GM19193 (cell line): ENCODE data around the gene MRPS2.

ENCODE experiments used
- POLR2A ChIP-seq: IDR thresholded peaks from 4 replicates; pipeline ENCODE4 v1.6.1; 2011; ENCODE audit not compliant: insufficient read depth, insufficient read length; ENCODE audit errors: extremely low read depth

The MRPS2 gene

GRCh38 chr9:135515083-135515951 is 14.8 kb downstream of the MRPS2 start:
- TF ChIP-seq POLR2A: no peak

DNA sequence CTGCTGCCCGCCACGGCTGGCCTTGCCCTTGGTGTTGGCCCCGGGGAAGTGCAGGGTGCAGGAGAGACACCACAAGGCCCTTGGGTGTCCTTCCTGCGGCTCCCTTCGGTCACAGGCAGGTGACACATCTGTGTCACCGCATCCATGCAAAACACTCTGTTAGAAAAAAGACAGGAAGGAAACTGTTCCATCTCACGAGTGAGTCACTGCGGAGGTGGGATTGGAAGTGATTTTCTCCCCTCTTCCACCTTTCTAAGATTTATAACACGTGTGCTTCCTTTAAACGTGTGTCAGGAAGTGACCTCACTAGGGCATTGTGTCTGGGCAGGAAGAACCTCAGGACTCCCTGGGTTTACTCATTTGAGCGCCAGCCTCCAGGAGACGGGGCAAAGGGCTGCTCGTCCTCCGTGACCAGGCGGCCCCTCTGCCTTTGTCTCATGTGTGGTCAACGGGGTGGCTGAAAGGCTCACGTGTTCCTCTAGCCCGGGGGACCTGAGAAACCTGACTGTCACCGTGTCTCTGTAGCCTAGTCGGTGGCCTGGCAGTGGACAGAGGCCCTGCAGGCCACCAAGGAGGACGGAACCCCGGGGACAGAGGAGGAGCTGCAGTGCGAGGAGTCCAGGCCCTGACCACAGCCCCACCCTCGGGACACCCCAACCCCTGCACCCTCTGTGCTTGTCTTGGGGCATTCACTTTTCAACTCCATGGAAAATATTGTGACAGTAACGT is 15.8 kb downstream of the MRPS2 start:
- TF ChIP-seq POLR2A: no peak

GRCh38 chr9:135517407-135517822 is 16.9 kb downstream of the MRPS2 start:
- no peak for TF ChIP-seq POLR2A

DNA sequence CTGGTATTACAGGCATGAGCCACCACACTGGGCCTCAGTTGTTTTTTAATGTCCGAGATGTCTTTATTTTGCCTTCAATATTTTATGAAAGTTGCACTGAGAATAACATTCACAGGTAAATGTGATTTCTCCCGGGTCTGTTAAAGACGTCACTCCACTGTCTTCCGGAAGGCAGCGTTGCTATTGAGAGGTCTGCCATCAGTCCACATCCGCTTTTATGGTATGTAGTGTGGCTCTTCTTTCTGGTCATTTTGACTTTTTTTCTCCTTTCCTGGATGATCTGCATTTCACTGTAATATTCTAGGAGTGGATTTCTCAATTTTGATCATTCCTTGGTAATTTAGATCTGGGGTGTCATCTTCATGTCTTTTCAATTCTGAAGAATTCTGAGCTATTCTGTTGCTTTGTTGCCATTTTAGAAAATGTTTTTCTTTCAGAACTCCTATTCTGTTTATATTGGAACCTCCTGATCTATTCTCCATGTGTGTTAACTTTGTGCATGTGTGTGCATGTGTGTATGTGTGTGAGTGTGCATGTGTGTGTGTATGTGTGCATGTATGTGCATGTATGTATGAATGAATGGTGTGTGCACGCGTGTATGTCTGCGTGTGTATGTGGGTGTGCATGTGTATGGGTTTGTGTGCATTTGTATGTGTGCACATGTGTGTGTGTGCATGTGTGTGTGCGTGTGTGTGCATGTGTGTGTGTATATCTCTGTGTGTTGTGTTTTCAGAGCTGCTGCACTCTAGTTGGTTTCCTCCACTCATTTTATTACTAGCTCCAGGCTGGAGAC is 18.9 kb downstream of the MRPS2 start:
- TF ChIP-seq POLR2A: no peak

DNA sequence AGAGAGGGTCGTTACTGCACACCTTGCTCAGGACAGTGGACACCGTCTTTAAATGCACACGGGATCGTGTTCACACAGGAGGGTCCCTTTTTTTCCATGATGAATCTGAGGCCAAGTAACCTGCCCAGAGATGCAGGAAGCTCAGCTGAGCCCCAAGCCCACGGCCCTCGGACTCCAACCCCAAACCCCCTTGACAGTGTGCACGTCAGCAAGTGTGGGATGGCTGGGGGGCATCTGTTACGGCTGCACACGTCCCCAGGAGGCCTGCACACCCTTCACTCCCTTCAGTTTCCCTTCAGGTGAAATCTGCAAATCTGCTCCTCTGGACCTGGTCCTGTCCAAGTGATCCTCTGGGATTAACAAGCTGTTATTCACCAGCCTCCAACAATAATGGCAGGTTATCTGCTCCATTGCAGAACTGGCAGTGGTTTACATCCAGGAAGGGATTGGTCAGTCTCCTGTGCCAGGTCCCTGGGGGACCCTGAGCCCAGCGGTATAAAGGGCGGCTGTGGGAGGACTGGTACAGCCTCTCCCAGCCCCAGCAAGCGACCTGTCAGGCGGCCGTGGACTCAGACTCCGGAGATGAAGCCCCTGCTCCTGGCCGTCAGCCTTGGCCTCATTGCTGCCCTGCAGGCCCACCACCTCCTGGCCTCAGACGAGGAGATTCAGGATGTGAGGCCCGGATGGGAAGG is 20.6 kb downstream of the MRPS2 start, which contains the start of gene LCN1:
TSS of gene LCN1 (plus strand) at position 525 of the 692 bp plus-strand sequence. CDS start at position 583, 58 bp downstream.
- no peak for TF ChIP-seq POLR2A

DNA sequence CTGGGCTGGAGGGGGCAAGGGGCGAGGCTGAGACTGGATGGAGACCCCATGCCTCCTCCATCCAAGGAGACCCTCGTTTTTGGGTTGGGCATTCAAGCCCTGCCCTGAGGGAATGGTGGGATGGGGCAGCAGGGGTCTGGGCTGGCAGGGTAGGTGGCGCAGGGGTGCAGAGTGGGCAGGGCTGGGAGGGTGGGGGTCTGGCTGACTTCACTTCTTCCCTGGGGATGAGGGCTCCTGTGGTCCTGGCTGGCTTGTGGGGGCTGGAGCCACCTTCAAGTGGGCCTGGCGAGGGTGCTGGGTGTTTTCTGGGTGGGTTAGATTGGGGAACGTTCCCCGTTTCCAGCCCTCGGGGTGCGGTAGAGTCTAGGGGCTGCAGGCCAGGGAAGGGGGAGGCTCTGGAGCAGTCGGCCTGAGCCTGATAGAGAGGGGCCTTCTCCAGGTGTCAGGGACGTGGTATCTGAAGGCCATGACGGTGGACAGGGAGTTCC is 21.2 kb downstream of the MRPS2 start:
- TF ChIP-seq POLR2A: no peak

DNA sequence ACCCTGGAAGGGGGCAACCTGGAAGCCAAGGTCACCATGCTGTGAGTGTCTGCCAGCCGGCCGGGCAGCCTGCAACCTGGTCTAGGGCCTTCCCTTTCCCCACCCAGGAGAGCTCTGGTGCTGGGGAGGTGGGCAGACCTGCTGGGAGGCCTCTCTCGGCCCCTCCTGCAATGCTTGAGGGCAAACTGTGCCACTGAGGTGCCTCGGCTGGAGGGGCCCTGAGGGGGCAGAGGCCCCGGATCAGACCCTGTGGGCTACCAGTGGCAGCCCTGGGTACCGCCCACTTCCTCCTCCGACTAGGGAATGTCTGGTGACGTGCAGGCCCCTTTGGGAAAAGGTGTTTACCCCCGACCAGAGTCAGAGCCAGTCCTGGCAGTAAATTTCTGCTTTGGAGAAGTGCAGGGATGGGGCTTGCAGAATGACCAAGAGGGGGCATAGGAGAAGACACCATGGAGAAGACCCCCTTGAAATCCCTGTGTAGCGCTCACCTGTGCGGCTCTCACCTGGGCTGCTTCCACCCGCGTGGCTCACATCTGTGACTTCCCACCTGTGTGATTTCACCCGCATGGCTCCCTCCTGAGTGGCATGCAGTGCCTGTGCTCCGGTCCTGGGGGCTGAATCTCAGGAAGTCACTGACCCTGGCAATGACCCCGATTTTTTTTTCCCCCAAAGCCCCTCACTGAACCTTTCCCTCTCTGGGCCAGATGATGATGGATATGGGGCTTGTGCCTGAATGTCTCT is 21.8 kb downstream of the MRPS2 start:
- TF ChIP-seq POLR2A: no peak

- no peak for TF ChIP-seq POLR2A
Measured at GRCh38 chr9:135522931-135523330, 22.4 kb downstream of the MRPS2 start.

DNA sequence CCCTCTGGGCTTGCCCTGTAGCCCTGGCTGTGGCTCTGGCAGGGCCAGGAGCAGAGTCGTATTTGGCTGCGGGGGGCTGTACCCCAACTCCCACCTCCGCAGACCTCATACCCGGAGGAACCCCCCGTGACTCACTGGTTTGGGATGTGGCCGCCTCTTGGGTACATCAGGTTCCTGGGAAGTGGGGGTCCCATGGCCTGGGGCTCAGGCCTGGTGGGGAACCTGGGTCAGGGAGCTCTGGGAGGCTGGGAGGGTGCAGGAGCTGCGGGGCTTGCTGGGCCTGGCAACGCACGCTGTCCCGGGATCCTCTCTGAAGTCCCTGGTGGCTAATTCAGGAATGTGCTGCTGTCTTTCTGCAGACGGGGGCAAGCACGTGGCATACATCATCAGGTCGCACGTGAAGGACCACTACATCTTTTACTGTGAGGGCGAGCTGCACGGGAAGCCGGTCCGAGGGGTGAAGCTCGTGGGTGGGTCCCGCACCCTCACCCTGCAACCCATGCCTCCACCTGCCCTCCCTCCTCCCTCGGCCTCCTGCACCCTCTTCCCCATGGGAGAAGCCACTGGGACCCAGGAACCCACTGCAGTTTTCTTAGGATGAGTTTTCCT is 23.1 kb downstream of the MRPS2 start:
- no peak for TF ChIP-seq POLR2A

DNA sequence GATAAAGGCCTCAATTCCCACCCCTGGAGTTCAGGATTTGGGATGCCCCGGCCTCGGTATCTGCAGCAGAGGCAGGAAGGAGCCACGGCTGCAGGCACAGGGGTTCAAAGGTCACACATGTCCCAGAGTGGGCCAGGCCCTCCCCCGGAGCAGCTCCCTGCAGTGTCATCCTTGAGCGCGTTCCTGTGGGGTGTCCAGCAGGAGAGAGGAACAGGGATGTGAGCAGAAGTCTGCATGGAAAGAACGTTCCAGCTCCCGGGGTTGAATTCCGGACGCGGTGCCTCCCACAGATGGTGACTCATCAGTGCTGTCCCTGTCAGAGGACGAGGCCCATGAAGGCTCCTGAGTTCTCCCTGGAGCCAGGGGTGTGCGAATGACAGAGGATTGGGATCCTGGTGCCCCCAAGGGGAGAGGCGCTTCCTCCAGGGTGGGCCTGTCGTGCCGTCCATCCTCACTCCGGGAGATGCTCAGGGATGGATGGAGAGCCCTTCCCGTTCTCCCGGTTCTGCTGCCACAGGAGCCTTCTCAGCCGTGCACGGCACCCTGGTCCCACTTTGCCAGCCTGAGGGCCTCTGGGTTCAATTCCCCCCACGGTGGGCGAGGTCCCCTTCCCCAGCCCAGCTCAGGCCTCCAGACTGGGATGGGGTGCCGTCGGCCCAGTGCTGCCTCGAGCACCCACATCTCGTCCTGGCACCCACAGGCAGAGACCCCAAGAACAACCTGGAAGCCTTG is 23.8 kb downstream of the MRPS2 start:
- no peak for TF ChIP-seq POLR2A

- no peak for TF ChIP-seq POLR2A
Measured at GRCh38 chr9:135525241-135526088, 25.0 kb downstream of the MRPS2 start.

DNA sequence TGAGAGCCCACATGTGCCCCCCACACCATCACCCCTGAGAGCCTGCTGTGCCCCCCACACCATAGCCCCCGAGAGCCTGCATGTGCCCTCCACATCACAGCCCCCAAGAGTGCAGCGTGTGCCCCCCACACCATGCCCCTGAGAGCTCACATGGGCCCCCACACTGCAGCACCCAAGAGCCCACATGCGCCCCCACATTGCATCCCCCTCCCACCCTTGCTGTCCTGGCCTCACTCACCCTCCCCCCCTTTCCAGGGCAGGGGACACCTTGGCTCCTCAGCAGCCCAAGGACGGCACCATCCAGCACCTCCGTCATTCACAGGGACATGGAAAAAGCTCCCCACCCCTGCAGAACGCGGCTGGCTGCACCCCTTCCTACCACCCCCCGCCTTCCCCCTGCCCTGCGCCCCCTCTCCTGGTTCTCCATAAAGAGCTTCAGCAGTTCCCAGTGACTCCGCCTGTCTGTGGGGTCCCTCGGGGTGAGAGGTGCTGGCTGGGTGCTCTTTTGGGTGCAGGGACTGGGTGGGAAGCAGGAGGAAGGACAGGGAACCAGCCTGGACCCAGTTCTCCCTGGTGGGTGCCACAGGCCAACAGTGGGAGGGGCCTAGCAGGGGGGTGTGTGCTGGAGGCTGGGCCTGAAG is 25.7 kb downstream of the MRPS2 start:
- TF ChIP-seq POLR2A: no peak
